Tibial nerve (tissue), 3 donors: ENCODE measurements around the gene NCBP2L.

Experiments used
- POLR2A ChIP-seq, 2 donors: fragments of 450-650 bp; IDR thresholded peaks; one replicate each; pipeline ENCODE4 v1.6.1; 2017; ENCODE audit warnings: antibody characterized with exemption in 2 of 2, mild to moderate bottlenecking in 2 of 2, moderate library complexity in 2 of 2
- TF ChIP-seq, protein P1 (sequence below), 5 experiments: fragments of 200-600 bp in 3 of 5; fragments of 450-650 bp in 2 of 5; sonication (generic) in 3 of 5; IDR thresholded peaks; one replicate each; pipeline ENCODE4 v1.5.1; 2016 to 2019; ENCODE audit warnings: antibody characterized with exemption in 5 of 5, mild to moderate bottlenecking in 3 of 5, moderate library complexity in 2 of 5

GRCh38 chrX:107823042-107823441 lies 45.5 kb downstream of the NCBP2L start:
- TF ChIP-seq, protein P1, sequence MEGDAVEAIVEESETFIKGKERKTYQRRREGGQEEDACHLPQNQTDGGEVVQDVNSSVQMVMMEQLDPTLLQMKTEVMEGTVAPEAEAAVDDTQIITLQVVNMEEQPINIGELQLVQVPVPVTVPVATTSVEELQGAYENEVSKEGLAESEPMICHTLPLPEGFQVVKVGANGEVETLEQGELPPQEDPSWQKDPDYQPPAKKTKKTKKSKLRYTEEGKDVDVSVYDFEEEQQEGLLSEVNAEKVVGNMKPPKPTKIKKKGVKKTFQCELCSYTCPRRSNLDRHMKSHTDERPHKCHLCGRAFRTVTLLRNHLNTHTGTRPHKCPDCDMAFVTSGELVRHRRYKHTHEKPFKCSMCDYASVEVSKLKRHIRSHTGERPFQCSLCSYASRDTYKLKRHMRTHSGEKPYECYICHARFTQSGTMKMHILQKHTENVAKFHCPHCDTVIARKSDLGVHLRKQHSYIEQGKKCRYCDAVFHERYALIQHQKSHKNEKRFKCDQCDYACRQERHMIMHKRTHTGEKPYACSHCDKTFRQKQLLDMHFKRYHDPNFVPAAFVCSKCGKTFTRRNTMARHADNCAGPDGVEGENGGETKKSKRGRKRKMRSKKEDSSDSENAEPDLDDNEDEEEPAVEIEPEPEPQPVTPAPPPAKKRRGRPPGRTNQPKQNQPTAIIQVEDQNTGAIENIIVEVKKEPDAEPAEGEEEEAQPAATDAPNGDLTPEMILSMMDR (IDR thresholded peaks at IDR 0.05) = no peak
- TF ChIP-seq POLR2A (IDR thresholded peaks at IDR 0.05) = no peak
